Stimulated activated CD4-positive, alpha-beta T cell treated with anti-CD3 and anti-CD28 coated beads, Interleukin-15, amount 100 ng/mL, for 24 hours (primary cell): ENCODE measurements around the gene SLC29A4.

Source experiments
- DNase-seq: peaks from one replicate; pipeline ENCODE4 v3.0.0-alpha.2; 2020

The SLC29A4 gene

DNA sequence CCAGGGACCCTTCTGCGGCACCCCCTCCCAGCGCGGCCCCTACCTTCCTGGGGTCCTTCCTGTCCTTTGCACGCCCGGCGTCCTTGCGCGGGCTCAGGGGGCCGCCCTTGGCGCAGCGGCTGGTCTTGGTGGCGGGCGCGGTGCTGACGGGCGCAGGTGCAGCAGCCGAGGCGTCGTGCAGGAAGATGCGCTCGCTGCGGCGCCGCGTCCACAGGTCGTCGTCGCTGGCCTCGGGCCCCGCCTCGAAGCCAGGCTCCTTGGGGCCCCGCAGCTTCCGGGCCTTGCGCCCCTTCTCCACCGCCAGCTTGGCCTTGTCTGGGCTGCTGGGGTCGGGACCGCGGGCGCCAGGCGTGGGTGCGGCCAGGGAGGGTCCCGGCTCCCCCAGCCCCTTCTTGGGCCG lies 49.8 kb downstream of the SLC29A4 start:
- DNase-seq, result no peak

DNA sequence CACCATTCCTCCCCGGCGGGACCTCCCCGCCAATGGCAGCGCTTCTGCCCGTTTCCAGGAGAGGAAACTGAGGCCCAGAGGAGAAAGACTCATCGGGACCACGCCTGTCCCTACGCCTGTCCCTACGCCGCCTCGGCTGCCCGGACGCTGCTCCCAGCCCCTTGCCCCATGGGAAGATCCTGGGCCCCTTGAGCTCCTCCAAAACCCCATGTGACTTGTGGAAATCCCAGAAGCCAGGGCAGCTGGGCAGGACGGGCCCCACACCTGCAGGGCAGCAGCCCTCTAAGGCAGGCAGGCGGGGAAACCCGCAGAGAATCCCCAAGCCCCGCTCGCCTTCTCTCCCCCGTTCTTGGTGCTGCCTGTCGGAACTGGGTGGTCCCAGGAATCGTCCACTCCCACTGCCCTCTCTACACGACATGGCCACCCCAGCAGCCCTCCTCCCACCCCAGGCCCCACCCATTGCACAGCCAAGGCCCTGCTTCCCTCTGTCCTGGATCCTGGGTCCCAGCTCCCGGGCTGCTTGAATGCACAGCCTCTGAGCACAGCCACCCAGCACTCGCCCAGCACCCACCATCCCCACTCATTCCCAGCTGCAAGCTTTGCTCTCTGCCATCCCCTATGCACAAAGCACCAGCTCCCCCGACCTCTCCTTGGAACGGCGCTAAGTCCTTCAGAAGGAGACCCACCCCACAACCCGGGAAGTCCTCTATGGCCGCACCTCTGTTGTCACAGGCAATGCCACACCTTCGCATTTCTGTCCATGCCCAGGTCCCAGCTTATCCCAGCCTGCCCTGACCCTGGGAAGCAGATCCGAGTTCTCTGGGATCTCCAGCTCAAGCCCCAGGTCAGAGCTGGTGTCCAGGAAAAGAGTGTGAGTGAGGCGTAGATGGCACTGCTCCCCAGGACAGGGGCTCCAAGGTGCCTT lies 50.6 kb downstream of the SLC29A4 start:
- no peak for DNase-seq

- no peak for DNase-seq
Observed at GRCh38 chr7:5334671-5335070, 51.9 kb downstream of the SLC29A4 start.

DNA sequence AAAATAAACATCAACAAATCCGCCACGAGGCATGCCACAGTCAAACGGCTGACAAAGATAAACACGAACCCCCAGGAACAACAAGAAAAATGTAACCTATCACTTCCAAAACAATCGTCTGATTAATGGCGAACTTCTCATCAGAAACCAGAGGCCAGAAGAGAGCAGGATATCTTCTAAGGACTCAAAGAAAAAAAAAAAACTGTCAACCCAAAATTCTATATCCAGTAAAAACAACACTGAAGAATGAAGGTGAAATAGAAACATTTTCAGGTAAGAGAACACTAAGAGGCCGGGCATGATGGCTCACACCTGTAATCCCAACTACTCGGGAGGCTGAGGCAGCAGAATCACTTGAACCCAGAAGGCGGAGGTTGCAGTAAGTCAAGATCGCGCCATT lies 54.3 kb downstream of the SLC29A4 start:
- DNase-seq, result no peak

DNA sequence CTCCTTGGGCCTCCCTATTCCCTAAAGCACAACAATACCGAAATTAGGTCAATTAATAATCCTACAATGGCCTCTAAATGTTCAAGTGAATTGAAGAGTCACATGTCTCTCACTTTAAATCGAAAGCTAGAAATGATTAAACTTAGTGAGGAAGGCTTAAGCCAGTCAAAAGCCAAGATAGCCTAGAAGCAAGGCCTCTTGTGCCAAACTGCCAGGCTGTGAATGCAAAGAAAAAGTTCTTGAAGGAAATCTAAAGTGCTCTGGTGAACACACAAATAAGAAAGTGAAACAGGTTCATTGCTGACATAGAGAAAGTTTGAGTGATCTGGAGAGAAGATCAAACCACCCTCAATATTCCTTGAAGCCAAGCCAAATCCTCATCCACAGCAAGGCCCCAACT lies 57.2 kb downstream of the SLC29A4 start:
- no peak for DNase-seq

DNA sequence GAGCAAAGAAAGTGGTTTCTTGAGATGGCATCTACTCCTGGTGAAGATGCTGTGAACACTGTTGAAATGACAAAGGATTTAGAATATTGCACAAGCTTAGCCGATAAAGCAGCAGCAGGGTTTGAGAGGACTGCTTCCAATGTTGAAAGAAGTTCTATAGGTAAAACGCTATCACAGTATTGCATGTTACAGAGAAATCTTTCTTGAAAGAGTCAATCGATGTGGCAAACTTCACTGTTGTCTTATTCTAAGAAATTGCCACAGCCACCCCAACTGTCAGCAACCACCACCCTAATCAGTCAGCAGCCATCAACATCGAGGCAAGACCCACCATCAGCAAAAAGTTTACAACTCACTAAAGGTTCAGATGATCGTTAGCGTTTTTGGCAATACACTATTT lies 59.9 kb downstream of the SLC29A4 start:
- DNase-seq, result no peak

DNA sequence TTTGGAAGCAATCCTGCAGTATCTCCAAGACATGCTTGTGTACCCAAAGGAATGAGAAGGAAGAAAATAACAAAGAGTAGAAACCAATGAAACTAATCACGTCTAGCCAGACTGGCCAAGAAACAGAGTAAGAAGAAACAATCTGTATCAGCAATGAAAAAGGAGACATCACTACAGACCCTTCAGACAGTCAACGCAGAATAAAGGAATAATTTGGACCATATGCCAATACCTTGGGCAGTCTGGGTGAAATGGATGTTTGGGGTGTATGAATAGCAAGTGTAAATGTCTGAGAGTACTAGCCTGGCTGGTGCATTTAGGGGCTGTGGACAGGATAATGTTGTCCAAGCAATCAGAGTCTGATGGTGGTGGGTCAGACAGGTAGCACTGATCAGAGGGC lies 61.1 kb downstream of the SLC29A4 start:
- DNase-seq, result no peak

GRCh38 chr7:5344342-5344741 lies 61.6 kb downstream of the SLC29A4 start:
- no peak for DNase-seq

GRCh38 chr7:5345171-5345570 lies 62.4 kb downstream of the SLC29A4 start:
- DNase-seq, result no peak

GRCh38 chr7:5345671-5346070 lies 62.9 kb downstream of the SLC29A4 start:
- DNase-seq, result no peak

GRCh38 chr7:5348134-5349004 lies 65.6 kb downstream of the SLC29A4 start:
- DNase-seq, result no peak

GRCh38 chr7:5349005-5349380 lies 66.2 kb downstream of the SLC29A4 start:
- DNase-seq, result no peak

GRCh38 chr7:5349437-5350173 lies 66.9 kb downstream of the SLC29A4 start:
- DNase-seq, result no peak

DNA sequence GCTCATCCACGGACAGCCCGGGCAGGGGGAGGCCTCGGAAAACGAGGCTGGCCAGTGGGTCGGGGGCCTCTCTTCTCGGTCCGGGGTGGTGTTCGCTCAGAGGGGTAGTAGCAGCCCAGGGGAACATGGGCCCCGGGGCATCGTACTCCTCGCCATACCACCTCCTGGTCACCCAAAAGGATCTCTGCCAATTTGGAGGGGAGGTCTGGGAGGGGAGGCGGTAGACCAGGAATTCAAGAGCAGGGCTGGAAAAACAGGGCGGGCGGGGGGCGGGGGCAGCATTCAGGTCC lies 67.4 kb downstream of the SLC29A4 start:
- no peak for DNase-seq

DNA sequence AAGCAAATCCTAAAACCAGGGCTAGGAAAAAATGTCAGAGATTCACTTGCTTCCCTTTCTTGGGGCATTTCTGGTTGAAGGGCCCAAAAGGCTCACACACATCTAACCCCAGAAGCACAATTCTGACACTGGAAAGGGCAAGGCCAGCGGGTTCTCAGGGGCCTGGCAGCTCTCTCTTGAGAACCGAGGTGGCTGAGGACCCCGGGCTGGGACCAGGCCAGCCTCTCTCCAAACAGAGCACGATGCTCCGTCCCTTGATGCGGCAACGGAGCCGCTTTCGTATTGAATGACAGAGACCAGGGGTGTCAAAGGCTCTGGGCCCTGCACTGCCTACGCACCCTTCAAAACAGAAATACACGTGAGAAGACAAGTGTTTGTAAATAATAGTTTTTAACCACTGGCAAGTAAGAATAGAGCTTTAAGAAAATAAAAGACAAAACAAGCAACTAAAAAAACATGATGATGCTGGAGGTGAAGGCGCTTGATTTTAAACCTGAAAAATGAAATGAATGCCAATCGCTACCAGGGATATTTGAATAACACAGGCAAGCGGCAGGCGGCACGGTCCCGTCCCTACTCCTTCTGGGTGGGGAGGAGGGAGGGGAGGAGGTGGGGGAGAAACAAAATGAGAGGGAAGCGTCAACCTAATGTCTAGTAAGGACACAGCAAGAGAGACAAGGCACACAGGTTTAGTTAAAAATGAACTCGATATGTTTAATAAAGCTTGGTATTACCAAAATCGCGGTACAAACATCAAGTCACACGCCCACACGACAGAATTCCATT lies 68.0 kb downstream of the SLC29A4 start:
- DNase-seq, result no peak

DNA sequence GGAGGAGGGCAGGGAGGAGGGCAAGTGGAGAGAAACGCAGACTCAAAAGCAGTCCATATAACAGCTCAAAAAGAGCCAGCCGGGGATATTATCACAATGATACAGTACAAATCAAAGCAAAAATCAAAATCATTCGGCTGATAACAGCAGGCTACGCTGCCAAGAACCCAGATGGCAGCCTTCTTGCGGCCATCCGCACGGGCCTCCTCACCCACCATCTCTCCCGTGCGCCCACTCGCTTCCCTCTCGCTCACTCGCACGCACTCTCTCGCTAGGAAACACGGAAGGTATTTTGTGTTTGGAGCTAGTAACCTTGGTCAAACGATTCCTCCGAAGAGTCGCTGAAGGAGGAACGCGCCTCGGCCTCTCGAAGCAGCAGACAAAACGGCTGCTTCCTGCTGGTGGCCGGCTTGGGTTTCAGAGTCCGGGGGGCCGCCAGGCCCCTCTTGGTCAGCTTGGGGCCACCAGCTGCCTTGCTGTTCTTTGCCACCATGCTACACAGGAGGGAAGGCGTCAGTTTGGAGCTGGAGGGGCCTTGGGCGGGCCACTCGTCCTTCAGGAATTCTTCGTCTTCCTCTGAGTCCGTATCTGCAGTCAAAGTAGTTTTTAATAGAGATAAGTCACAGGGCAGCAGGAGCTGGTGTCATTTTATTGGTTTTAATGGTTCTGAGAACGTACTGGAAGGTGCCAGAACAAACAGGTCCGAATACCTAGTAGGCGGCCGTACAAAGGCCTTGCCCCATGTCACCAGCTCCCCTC lies 68.9 kb downstream of the SLC29A4 start:
- DNase-seq, result no peak

DNA sequence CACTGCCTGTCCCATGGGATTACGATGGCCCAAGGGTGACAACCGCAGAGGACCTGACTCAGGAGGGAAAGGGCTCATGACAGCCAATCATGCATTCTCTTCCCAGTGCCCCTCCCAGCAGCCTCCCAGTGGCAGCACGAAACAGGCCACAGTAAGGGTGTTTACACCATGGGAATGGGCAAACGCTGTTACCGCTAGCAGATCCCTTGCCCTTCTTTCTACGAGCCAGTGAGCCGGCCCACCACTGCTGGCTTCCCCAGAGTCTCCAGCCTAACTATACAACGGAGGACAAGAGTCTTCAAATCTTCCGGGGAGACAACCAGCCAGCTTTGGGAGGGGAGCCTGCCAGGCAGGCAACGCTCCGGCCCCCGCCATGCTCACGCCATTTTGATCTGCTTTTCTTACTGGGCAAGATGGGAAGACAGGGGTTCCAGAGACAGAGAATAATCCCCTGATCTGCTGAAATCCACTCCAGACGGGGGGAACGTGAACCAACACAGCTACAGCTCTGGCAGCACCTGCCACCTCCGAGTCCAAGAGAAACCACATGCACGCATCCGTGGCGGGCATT lies 69.8 kb downstream of the SLC29A4 start:
- no peak for DNase-seq

DNA sequence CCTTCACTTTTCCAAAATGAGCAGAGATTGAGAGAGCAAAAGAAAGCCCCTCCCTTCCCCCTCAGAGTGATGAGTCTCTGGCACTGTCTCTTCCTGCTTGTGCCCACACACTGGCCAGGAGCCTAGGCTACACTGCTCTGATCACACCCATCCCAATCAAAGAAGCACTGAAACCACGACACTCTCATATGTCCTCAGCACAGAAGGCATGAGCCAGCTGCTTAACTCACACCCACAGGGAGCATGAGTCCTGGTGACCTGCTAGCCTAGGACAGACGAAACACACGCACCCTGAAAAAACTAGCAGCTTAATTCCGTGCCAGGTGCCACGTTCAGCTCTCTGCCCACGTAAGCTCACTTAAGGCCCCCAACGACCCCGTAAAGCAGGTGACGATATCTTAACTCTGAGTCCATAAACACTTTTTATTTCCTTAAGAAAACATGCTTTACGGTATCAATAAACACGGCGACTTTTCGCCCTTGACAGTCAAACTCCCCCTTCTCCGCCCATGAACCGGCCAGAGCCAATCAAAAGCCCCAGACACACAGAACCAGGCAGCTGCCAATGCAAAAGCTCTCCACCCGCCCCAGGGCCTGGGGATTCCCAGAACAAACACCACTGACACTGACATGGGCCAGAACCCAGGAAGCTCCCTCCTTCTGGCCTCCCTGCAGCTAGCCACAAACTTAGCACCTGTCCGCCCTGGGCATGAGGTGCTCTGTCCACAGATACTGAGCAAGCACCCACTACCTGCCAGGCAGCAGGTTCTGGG lies 71.9 kb downstream of the SLC29A4 start:
- no peak for DNase-seq
